ENCODE results near the gene PDXK.
A peak's percentile ranks its signal among the peaks of the same experiment; 100 is the strongest.

The PDXK gene

DNA sequence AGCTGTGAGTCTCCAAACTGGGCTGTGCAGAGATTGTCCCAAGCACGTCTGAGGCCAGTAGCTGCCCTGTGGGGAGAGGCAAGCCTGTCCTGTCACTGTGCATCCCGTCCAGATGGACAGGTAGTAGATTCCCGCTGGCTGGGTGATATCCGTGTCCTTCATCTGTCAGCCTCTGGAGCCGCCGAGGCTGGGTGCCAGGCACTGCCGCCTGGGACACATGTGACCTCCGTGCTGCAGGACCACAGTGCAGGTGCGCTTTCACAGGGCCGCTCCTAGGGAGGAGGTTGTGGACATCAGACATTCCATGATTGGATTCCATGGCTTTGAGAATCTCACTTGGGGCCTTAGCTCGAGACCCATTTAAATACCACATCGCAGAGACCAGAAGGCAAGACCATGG, 4.7 kb downstream of the PDXK start:
- DNase-seq (ENCODE audit: low read depth in 3 of 3, low spot score in 1 of 3), result no peak

DNA sequence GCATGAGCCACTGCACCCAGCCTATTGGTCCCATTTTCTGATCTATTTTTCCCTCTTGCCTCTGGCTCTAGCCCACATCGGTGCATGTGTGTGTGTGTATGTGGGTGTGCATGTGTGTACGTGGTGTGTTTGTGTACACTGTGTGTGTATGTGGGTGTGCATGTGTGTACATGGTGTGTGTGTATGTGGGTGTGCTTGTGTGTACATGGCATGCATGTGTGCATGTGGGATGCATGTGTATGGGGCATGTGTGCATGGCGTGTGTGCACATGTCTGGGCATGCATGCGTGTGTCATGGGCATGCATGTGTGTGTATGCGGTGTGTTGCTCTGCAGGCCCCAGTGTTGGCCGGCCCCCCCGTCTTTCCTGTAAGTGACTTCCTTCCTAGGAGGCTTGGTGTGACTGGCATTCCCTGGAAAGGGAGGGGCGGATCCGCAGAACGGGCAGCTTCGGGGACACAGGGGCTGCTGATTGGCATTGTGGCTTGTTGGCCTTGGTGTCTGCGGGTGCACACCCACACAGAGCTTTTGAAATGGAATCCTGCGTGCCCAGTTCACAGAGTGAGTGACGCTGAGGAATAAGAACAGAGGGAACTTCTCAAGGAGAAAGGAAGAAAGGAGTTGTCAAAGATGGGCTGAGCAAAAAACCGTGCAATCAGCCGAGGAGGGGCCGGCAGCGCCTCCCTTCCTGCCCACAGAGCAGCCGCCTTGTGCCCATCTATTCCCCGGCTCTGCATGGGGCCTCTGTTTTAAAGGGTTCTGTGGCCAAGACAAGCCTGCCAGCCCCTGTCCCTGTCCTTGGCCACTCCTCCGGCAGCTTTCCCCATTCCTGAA, 8.0 kb downstream of the PDXK start:
- DNase-seq (ENCODE audit: low read depth in 3 of 3, low spot score in 1 of 3), result no peak

DNA sequence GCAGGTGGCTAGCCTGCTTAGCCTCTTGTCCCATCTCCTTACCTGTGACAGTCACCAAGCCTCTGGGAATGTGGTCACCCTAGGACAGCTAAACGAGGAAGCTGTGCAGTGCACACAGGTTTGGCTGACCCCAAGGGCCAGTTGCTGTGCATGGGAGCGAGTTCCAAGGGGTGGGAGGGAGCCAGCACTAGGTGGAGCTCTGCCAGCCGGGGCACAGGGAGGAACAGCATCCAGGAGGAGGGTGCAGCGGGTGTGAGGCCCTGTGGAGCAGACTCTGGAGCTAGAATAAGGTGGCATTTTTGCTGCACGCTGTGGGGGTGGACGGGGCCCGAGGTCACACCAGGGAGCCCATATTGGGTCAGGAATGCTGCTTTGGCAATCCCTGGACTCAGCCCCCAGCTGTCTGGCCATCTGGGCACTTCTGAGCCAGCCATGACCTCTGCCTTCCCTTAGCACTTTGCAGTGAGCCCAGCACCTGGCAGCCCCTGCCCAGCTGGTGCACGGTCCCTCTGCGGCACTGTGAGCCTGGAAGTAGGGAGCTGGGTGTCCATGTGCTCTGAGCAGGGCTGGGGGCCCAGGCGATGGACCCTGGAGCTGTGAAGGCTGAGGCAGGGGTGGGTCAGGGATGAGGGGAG, 8.7 kb downstream of the PDXK start:
- no peak for DNase-seq (ENCODE audit: low read depth in 3 of 3, low spot score in 1 of 3)

DNA sequence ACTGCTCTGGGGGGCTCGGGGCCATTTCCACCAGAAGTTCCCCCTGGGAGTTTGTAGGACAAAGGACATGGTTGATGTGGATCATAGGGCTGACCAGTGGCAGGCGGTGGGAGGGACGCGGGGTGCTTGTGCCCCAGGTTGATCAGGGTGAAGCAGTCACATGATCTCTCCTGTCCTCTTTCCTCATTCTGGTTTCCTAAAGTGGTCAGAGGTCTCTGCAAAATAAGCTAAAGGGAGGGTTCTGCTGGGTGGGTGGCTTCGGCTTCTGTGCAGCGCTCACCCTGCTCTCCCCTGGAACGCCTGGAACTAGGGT, 9.2 kb downstream of the PDXK start:
- no peak for DNase-seq (ENCODE audit: low read depth in 3 of 3, low spot score in 1 of 3)

DNA sequence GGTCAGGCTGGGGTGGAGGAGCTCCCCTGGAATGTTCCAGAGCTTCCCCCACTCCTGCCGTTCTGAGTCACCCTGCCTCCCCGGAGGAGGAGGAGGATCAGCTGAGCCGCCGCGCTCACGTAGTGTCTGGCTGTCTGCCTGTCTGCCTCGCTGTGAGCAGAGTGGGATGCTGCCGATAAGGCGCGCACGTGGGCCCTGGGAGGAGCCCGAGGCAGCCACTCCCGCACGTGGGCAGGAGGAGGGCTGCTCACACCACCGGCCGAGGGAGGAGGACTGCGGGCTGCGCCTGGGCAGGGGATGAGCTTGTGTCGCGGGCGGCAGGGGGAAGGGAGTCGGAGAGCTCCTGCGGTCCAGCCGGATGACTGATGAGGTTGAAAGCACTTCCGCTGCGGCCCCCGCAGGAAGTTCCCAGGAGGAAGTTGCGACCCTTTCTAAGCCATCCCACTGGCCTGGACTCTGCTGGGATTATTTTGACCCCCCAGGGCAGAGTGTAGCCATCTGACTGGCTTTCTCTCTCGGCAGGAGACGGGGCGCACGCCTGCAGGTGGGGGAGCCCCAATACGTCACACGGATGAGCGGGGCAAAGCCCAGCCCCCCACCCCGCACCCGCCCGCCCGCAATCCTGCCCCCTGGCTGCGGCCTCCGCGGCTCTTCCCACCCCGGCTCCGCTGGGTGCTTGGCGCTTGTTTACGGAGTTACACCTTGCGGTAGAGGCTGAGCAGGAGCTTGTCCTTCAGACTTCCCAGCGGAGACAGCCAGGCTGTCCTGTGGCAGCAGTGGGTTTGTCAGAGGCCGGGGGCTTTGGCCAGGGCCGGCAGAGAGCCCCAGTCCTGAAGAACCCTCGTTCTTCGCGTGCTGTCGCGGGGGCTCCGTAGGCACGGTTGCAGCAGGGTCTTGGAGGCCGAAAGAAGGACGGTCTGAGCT, 9.8 kb downstream of the PDXK start:
- peak; percentile 51 to 57 (median 55) for DNase-seq (ENCODE audit: low read depth in 3 of 3, low spot score in 1 of 3)

DNA sequence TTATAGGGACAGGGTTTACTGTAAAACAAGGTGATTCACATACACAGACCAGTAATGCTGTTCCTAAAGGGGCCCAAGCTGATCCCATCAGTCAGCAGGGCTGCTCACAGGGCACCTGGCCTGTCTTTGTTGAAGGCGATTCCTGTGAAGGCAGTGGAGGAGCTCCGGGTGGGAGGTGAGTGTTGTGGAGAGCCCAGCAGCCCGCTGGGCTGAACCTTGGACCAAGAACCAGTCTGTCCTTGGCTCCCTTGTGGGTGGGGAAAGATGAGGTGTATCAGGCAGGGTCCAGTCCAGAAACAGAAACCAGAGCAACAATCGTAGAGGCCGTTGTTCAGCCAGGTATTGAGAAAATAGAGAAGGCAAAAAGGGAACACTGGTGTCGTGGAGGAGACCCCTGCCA, 12.5 kb downstream of the PDXK start:
- DNase-seq (ENCODE audit: low read depth in 3 of 3, low spot score in 1 of 3), result no peak

DNA sequence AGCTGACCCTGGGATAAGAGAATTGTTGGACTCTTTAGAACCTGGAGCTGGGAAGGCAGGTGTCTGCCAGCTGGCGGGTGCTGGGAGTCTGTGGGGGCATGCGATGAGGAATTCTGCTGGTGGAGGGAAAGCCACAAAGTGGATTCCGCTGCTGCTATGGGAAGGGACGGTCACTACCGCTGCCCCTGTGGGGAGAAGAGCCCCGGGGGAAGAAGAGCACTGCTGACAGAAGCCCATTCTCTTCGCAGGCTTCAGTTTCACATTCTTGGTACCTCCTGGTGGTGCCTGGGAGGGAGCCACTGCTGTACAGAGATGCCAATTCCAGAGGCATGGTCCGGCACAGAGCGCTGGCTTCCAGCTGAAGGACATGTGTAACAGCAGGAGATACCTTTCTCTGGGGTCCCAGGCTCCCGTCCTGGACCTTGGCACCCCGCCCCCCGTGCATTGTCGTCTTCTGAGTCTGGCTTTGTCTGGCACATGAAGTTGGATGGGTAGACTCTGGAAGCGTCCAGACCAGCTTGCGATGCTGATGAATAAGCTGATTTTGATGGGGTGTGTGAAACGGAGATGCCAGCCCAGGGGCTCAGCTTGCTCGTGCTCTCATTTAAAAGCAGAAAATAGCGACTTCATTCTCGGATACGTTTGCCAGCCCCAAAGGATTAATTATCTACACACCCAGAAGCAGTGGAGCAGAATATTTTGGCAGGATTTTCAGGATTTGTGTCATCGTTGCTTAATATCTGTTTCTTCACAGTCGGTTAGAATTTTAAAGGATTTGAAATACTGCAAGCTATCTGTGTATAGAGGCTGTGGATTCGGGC, 13.2 kb downstream of the PDXK start:
- DNase-seq (ENCODE audit: low read depth in 3 of 3, low spot score in 1 of 3), result no peak

DNA sequence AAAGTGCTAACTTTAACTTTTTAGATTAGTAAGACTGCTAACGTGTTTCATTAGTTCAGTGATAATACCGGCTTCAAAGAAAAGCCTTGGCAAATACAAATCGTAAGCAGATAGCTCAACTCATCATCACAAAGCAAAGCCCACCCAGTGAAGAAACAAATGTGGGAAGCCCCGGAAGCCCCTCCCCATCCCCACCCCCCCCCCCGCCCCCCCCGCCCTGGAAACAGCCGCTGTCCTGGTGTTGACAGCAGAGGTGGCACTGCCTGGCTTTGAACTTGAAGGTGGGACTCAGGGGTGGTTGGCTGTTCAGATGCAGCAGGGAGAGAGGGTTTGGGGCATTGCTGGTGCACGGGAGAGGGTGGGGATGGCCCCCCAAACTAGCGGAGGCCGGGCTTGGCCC, 14.1 kb downstream of the PDXK start:
- no peak for DNase-seq (ENCODE audit: low read depth in 3 of 3, low spot score in 1 of 3)

DNA sequence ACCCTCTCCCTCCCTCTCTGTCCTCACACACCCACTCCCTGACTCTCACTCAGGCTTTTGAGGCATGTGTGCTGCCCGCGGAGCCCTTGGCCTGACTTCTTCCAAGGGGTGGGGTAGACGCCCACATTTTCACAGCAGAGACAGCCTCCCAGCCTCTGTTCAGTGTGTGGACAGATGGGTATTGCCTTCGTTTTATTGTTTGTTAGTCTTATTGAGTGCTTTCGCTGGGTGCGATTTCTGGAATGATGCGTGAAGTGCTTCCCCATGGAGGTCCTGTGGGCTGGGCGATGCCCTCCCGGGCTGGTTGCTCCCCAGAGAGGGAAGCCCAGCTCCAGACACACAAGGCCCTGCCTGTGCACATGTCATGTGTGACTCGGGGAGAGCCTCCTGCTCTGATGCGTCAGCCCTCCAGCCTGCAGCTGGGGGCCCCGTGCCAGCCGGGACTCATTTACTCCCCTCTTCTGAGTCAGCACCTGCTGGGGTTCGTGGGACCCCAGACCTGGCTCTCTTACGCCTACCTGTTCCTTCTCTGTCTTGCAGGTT, 14.7 kb downstream of the PDXK start:
- no peak for DNase-seq (ENCODE audit: low read depth in 3 of 3, low spot score in 1 of 3)

DNA sequence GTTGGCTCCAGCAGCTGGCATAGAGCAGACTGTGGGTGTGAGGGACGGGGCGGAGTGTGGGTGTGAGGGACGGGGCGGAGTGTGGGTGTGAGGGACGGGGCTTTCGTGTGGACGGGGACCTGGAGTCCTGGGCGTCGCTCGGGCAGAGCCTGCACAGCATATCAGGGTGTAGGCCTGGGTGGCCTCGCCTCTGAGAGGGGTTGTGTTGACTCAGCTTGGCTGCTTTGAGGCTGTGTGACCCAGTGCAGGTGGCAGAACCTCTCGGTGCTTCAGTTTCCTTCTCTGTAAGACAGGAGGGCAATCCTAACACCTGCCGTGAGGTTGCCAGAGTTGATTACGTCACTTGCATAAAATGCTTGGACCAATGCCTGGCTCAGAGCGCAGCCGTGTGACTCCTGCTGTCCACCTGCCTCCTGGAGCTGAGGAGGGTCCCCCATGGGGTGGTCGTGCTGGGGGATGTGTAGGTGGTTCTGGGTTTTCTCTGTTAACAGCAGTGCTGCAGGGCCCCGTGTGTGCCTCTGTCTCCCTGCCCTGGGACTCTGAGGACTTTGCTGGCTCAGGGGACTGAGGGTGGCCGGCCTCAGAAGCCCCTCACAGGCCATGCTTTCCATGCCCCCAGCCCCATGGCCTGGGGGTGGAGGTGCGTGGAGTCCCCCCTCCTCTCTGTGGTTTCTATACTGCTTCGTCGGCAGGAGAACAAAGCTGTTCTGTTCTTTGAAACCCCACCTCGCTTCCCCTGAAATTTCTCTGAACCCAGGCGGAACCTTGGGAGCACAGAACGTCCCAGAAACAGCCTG, 15.4 kb downstream of the PDXK start:
- no peak for DNase-seq (ENCODE audit: low read depth in 3 of 3, low spot score in 1 of 3)

DNA sequence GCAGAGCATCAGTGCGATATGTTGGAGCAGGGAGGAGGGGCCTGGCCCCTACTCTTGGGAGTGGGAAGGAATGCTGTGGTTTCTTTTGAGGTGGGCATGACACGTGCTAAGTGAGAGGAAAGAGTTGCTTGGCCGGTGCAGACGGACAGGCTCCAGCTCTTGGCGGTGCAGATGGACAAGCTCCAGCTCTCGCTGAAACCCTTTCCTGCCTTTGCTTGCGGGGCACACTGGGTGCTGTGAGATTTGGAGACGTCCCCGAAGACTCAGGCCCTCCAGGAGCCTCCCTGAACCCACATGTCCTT, 15.9 kb downstream of the PDXK start:
- no peak for DNase-seq (ENCODE audit: low read depth in 3 of 3, low spot score in 1 of 3)

DNA sequence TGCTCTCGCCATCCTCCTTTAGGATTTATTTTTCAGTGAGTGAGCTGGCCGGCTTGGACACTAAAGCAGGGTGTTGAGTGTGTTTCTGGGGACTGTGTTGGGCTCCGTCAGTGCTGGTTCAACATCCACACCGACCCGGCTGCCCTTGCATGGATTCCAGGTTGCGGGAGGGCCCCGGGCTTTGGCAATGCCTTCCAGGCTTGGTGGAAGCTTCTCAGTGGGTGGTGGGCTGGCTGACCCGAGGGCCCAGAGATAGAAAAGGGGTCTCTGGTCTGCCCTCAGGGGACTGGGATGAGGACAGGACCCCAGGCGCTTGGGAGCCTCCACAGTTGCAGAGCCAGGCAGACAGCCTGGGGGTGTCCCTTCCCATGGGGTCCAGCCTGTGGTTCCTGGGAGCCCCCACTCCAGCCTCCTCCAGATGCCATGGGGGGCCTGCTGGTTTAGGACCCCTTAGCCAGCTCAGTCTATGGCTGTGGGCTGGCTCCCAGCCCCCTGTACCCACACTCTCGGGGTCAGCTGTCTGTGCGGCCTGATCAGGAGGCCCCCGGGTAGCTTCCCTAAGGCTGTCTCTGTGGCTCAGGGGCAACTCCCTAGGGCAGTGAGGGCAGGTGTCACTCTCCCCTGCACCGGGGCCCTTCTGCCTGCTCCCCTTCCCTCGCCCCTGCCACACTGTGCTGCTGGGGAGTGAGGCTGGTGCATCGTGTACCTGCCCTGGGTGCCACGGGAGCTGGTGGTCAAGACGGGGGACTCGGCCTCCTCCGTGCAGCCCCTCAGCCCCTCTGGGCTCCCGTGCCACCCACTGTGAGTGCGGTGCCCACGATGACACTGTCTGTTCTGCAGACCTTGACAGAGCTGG, 16.5 kb downstream of the PDXK start:
- no peak for DNase-seq (ENCODE audit: low read depth in 3 of 3, low spot score in 1 of 3)

DNA sequence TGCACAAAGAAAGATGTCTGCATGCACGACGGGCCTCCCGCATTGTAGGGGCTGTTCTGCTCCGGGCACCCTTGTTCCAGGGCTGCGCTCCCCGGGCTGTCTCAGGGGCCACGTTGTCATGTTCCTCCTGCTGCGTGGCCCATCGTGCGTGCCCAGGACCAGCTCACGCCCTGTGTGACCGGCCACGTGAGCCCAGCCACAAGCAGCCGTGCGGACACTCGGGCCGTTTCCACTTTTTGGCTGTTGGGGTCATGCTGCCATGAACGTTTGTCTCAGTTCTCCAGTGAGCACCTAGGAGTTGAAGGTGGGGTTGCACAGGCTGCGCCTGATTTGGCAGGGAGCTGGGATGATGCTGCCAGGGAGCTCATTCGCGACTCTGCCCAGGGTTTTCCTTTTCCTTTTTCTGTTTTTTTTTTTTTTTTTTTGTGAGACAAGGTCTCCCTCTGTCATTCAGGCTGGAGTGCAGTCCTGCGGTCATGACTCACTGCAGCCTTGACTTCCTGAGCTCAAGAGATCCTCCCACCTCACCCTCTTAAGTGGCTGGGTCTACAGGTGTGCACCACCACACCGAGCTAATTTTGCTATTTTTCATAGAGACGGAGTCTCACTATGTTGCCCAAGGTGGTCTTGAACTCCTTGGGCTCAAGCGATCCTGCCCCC, 17.4 kb downstream of the PDXK start:
- no peak for DNase-seq (ENCODE audit: low read depth in 3 of 3, low spot score in 1 of 3)

DNA sequence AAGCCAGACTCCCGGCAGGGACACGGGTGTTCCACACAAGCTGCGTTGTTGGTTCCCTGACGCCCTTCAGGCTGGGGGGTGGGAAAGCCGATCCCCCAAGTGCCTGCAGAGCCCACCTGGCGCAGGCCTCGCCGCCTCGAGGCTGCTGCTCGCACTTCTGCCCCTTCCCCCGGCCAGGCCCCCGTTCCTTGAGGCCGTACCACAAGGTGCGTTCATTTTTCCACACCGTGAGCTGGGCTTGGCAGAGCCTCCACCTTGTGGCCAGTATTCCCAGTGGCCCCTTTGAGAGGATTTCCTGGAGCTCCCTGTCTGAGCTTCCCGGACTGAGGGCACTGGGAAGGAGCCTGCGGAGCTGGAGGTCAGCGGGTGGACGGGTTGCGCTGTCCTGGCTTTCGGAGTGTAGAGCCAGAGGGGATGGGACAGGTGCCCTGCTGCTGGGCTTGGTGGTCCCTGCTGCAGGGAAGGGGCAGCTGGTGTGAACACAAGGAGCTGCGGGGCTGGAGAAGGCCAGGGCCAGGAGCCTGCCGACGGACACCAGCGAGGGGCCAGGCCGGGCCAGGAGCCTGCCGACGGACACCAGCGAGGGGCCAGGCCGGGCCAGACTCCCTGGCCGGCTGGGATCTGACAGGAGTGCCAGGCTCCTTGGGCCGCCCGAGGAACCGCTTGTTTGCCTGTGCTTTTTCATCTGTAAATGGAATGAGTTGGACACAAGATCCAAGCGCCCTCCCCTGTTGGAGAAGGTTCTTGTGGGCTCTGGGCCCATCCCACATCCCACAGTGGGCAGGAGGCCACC, 18.4 kb downstream of the PDXK start:
- DNase-seq (ENCODE audit: low read depth in 3 of 3, low spot score in 1 of 3), result no peak

DNA sequence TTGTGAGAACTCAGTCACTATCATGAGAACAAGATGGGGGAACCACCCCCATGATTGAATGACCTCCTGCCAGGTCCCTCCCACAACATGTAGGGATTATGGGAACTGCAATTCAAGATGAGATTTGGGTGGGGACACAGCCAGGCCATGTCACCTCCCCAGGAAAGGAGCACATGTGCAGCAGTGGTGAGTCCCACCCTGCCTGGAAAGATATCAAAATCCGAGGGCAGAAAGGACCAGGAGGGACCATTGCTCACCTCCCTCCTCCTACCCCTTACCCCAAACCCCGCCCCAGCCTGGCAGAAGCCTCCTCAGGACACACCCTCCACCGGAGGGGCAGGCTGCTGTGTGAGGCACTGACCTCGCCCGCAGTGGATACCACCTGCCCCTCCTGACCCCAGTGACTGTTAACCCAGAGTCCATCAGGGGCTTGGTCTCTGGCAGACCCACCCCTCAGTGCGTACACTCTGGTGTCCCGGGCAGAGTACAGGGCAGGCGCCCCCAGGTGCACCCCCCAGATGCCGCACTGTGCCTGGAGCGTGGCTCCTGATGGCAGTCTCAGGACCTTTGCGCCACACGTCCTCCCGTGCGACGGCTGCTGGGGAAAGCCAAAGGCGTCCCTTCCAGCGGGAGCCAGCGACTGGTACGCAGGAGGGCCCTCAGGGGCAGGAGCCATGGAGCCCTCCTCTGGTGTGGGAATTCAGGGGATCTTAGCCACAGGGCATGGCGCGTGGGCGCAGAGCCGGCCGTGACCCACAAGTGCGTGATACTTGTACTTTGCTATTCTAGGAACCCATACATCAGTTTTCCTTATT, 20.9 kb downstream of the PDXK start:
- DNase-seq (ENCODE audit: low read depth in 3 of 3, low spot score in 1 of 3), result no peak

DNA sequence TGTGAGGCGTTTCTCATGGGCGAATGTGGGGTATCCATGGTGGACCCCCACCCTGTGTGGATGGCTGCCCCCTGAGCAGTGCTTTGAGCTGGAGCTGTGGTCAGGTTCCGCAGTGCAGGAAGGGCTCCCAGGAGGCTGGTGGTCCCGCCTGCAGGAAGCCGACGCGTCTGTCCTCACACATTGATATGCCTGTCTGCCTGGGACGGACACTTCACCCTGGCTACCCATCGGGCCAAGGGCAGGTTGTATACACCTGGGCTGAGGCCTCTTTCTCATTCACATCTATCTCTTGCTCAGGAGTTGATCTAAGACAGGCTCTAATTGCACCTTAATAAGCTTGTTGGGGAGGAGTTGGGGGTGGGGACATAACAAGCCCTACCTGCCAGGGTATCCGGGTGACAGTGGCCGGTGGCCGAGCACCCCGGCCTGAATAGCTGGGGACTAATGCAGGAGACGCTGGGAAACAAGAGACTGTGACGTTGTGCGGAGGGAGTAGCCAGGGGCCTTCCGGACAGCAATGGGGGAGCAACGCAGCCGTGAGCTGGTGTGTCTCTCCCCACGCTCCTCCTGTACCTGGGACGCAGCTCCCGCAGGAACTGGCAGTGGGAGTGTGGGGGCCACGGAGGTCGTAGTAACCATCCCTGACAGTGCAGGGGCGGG, 21.7 kb downstream of the PDXK start:
- no peak for DNase-seq (ENCODE audit: low read depth in 3 of 3, low spot score in 1 of 3)
